Left ventricle myocardium inferior (tissue), 1 donor: ENCODE results near the gene SDHAF2. TPM values are rescaled to one million over a fixed set of nuclear protein-coding genes. Genes with fewer than 3 reads are reported as not detected.
A peak's percentile ranks its signal among the peaks of the same experiment; 100 is the strongest.

Experiments used
- DNase-seq: peaks from one replicate; pipeline ENCODE4 v3.0.0-alpha.2; 2020
- H3K27ac ChIP-seq: fragments of 200-600 bp; replicated peaks from 2 replicates; pipeline ENCODE4 v1.8.0; 2021
- H3K27me3 ChIP-seq: fragments of 200-600 bp; 2 replicates; pipeline ENCODE4 v1.8.0; 2021; ENCODE audit warnings: low read depth
- H3K36me3 ChIP-seq: fragments of 200-600 bp; 2 replicates; pipeline ENCODE4 v1.8.0; 2021
- H3K4me1 ChIP-seq: fragments of 200-600 bp; 2 replicates; pipeline ENCODE4 v1.8.0; 2021
- H3K4me3 ChIP-seq: fragments of 200-600 bp; 2 replicates; pipeline ENCODE4 v1.8.0; 2021; ENCODE audit warnings: mild to moderate bottlenecking, moderate library complexity
- H3K9me3 ChIP-seq: fragments of 200-600 bp; replicated peaks from 2 replicates; pipeline ENCODE4 v1.8.0; 2021
- intact Hi-C: fragments of 100-400 bp; cut with micrococcal nuclease; formaldehyde crosslinking; loops from one replicate; pipeline ENCODE4 v1.11.0; 2022
- total RNA-seq: library from RNA; stranded (reverse); fragmentation: NEBNext Ultra II Directional; extraction: Animal tissue kit (Norgen Biotek cat#: 25700); gene quantifications from one replicate; pipeline ENCODE4 v1.2.1, GENCODE V29; 2021
- TF ChIP-seq, protein P1 (sequence below): fragments of 200-600 bp; IDR thresholded peaks from 2 replicates; pipeline ENCODE4 v1.8.0; 2021; ENCODE audit warnings: antibody characterized with exemption, mild to moderate bottlenecking, borderline replicate concordance
- donor health status: DM: no; HTN: yes; CAD: no; lungs with severe emphysema.

The SDHAF2 gene
- total RNA-seq, 1 donor from 2014 or later = 38.1 TPM

DNA sequence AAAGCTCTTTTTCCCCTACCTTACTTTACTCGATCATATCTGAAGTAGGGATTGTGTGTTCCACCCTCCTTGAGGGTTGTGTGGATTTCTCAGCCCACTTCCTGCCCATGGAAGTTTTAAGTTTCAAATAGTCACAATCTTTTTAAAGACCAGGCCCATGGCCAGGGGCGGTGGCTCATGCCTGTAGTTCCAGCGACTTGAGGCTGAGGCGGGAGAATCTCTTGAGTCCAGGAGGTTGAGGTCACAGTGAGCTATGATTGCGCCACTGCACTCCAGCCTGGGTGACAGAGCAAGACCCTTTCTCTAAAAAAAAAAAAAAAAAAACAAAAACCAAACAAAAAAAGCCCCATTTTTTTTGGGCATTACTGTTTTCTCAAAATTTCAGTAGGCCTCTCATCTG lies 42.4 kb downstream of the SDHAF2 start:
- Histone ChIP-seq H3K27ac (peak overlapping the region; percentile 88), H3K36me3 (peaks cover 30% of the 10 kb centered on the region), H3K27me3 (no peaks in the 10 kb centered on the region), H3K4me3 (no peak overlapping the region), H3K9me3 (no peaks in the 10 kb centered on the region), H3K4me1 (peaks cover 24% of the 10 kb centered on the region)
- intact Hi-C loops = no loop called here
- peak; percentile 77 for DNase-seq
- TF ChIP-seq, protein P1, sequence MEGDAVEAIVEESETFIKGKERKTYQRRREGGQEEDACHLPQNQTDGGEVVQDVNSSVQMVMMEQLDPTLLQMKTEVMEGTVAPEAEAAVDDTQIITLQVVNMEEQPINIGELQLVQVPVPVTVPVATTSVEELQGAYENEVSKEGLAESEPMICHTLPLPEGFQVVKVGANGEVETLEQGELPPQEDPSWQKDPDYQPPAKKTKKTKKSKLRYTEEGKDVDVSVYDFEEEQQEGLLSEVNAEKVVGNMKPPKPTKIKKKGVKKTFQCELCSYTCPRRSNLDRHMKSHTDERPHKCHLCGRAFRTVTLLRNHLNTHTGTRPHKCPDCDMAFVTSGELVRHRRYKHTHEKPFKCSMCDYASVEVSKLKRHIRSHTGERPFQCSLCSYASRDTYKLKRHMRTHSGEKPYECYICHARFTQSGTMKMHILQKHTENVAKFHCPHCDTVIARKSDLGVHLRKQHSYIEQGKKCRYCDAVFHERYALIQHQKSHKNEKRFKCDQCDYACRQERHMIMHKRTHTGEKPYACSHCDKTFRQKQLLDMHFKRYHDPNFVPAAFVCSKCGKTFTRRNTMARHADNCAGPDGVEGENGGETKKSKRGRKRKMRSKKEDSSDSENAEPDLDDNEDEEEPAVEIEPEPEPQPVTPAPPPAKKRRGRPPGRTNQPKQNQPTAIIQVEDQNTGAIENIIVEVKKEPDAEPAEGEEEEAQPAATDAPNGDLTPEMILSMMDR = no peak

DNA sequence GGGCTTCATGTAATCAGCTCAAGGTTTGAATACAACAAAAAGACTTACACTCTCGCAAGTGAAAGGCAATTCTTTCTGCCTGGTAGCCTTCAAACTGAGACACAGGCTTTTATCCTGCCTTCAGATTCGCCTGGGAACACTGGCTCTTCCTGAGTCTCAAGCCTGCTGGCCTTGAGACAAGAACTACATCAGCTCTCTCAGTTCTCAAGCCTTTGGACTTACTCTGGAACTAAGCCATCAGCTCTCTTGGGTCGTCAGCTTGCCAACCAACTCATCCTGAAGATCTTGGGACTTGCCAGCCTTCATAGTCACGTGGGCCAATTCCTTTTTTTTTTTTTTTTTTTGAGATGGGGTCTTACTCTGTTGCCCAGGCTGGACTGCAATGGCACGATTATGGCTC lies 42.9 kb downstream of the SDHAF2 start:
- no peak overlapping the region for H3K4me3 ChIP-seq
- peaks cover 24% of the 10 kb centered on the region for H3K36me3 ChIP-seq
- TF ChIP-seq, protein P1 = no peak
- intact Hi-C loops = no loop called here
- no peaks in the 10 kb centered on the region for H3K9me3 ChIP-seq
- peak overlapping the region; percentile 88 for H3K27ac ChIP-seq
- H3K4me1 ChIP-seq = peaks cover 30% of the 10 kb centered on the region
- DNase-seq = peak; percentile 39
- no peaks in the 10 kb centered on the region for H3K27me3 ChIP-seq

DNA sequence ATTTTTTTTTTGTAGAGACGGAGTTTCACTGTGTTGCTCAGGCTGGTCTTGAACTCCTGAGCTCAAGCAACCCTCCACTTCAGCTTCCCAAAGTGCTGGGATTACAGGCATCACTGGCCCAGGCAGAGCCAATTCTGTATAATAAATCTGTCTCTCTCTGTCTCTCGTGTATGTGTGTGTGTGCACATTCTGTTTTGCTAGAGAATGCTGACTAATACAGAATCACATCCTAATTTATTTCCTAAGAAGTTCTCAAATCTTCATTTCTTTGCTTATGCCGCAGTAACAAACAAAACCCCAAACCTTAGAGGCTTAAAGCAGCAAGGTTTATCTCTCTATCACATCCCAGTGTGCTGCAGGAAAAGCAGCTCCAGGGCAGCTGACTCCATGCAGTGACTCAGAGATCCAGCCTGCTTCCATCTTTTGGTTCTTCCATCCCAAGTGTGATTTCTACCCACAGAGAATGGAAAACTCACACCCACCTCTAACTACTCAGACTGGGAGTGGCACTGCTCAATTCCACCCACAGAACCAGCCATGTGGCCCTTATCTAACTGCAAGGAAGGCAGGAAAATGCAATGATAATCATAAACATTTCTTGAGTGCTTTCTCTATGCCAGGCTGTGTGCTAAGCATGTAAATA lies 43.6 kb downstream of the SDHAF2 start:
- H3K36me3 ChIP-seq = peaks cover 22% of the 10 kb centered on the region
- H3K27ac ChIP-seq = peak overlapping the region; percentile 88
- peaks cover 34% of the 10 kb centered on the region for H3K4me1 ChIP-seq
- H3K9me3 ChIP-seq = no peaks in the 10 kb centered on the region
- no peak overlapping the region for H3K4me3 ChIP-seq
- H3K27me3 ChIP-seq = no peaks in the 10 kb centered on the region
- no peak for DNase-seq
- TF ChIP-seq, protein P1 = no peak
- intact Hi-C loops = no loop called here

DNA sequence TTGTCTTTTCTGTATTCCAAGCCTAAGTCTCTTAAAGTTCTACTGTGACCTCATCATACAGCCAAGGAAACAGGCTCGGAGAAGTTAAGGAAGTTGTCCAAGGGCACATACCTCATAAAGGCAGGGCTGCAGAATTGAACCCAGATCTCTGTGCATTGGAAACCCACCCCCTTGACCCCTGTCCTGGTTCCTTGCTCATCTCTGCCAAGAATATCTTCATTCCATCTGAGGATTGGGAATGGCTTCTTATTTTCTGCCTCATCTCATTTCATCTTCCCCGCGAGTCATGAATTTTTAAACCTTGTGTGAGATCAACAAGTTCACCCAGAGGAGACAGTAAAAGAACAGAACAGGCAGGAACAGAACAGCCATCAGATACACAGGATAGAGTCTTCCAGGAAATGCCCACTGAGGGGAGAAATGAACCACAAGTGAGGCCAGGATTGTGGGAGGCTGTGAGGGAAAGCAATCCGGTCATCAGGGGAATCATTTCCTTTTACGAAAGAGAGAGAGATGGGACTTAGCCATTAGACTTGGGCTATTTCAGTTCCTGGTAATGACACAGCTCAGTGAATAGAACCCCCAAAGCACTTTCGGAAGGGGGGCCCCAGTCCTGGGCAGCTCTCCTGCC lies 44.2 kb downstream of the SDHAF2 start:
- H3K27ac ChIP-seq = peak overlapping the region; percentile 88
- intact Hi-C loops = no loop called here
- peaks cover 34% of the 10 kb centered on the region for H3K4me1 ChIP-seq

DNA sequence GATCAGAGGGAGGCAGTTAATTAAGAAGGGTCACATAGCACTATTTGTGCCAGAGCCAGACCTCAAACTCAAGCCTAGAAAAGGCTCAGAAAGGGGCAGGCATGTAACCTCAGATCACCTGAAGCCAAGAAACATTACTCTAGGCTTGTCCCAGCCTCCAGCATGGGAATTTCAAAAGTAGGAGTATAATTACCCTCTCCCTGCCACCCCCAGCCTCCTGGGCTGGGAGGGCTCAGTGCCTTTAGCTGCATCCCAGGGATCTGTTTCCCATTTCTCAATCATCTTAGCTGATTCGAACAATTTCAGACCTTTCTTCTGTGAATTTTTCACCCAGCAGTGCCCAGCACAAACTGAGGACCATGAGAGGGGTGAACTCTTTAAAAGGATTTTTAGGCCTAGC lies 45.5 kb downstream of the SDHAF2 start:
- H3K4me3 ChIP-seq = no peak overlapping the region
- H3K27ac ChIP-seq = peak overlapping the region; percentile 88
- DNase-seq = no peak
- H3K4me1 ChIP-seq = peaks cover 34% of the 10 kb centered on the region
- TF ChIP-seq, protein P1 = no peak
- intact Hi-C loops = loop anchor here (5.0 kb wide), 1 partner anchor 162 kb away; no protein-coding TSS in a partner anchor
- H3K27me3 ChIP-seq = peaks cover 4% of the 10 kb centered on the region
- no peaks in the 10 kb centered on the region for H3K9me3 ChIP-seq
- peaks cover 13% of the 10 kb centered on the region for H3K36me3 ChIP-seq

More for the DNA sequence above, 44.2 kb downstream of the SDHAF2 start:
- H3K36me3 ChIP-seq = peaks cover 22% of the 10 kb centered on the region
- DNase-seq = no peak
- TF ChIP-seq, protein P1 = no peak
- no peak overlapping the region for H3K4me3 ChIP-seq
- H3K27me3 ChIP-seq = peaks cover 4% of the 10 kb centered on the region
- H3K9me3 ChIP-seq = no peaks in the 10 kb centered on the region
